Liver (tissue), 9 donors: ENCODE results near the gene DCST2. TPM values are rescaled to one million over a fixed set of nuclear protein-coding genes. Genes with fewer than 3 reads are reported as not detected.

Experiments
- DNase-seq: peaks from one replicate; pipeline ENCODE4 v3.0.0-alpha.2; 2017; ENCODE audit warnings: low spot score
- H3K27ac ChIP-seq, 2 donors: one replicate each; pipeline ENCODE4 v1.7.0; 2013; ENCODE audit warnings: inconsistent platforms in 2 of 2, low read length in 2 of 2, control low read depth in 1 of 2, low read depth in 1 of 2, mild to moderate bottlenecking in 1 of 2
- H3K27me3 ChIP-seq, 4 donors: one replicate each; pipeline versions ENCODE4 v1.6.1 to v1.7.0; 2013; ENCODE audit warnings: low read length in 3 of 4, inconsistent platforms in 1 of 4, mild to moderate bottlenecking in 1 of 4, moderate library complexity in 1 of 4; ENCODE audit not compliant: control insufficient read depth in 4 of 4, insufficient read depth in 4 of 4
- H3K36me3 ChIP-seq, 4 donors: one replicate each; pipeline versions ENCODE4 v1.6.1 to v1.7.0; 2013; ENCODE audit warnings: low read length in 3 of 4, mild to moderate bottlenecking in 3 of 4, low read depth in 1 of 4, moderate library complexity in 1 of 4; ENCODE audit not compliant: control insufficient read depth in 4 of 4, insufficient read depth in 3 of 4
- H3K4me1 ChIP-seq, 4 donors: one replicate each; pipeline versions ENCODE4 v1.6.1 to v1.7.0; 2013; ENCODE audit warnings: low read length in 3 of 4, mild to moderate bottlenecking in 3 of 4, moderate library complexity in 1 of 4; ENCODE audit not compliant: control insufficient read depth in 4 of 4, insufficient read depth in 4 of 4
- H3K4me3 ChIP-seq, 3 donors: one replicate each; pipeline versions ENCODE4 v1.6.1 to v1.7.0; 2013; ENCODE audit warnings: low read length in 3 of 3, control low read depth in 1 of 3, low read depth in 1 of 3, mild to moderate bottlenecking in 1 of 3
- H3K9ac ChIP-seq, 2 donors: one replicate each; pipeline ENCODE4 v1.7.0; 2013; ENCODE audit warnings: low read length in 2 of 2, mild to moderate bottlenecking in 2 of 2, moderate library complexity in 2 of 2, control low read depth in 1 of 2, low read depth in 1 of 2
- H3K9me3 ChIP-seq, 4 donors: one replicate each; pipeline versions ENCODE4 v1.6.1 to v1.7.0; 2013; ENCODE audit warnings: low read length in 3 of 4; ENCODE audit not compliant: control insufficient read depth in 4 of 4
- FOXA1 ChIP-seq: IDR thresholded peaks from 2 replicates; pipeline ENCODE4 v1.6.1; 2016; ENCODE audit warnings: antibody characterized with exemption
- FOXA2 ChIP-seq: IDR thresholded peaks from 2 replicates; pipeline ENCODE4 v1.6.1; 2016; ENCODE audit warnings: antibody characterized with exemption
- HNF4G ChIP-seq: IDR thresholded peaks from 2 replicates; pipeline ENCODE4 v1.6.1; 2016; ENCODE audit warnings: antibody characterized with exemption
- JUND ChIP-seq, 2 donors: IDR thresholded peaks; 2 replicates each; pipeline ENCODE4 v1.6.1; 2016; ENCODE audit warnings: antibody characterized with exemption in 2 of 2
- RAD21 ChIP-seq, 2 donors: IDR thresholded peaks; 2 replicates each; pipeline ENCODE4 v1.6.1; 2016; ENCODE audit warnings: antibody characterized with exemption in 2 of 2, mild to moderate bottlenecking in 2 of 2
- RXRA ChIP-seq, 2 donors: IDR thresholded peaks; 2 replicates each; pipeline ENCODE4 v1.6.1; 2017 to 2018; ENCODE audit warnings: antibody characterized with exemption in 2 of 2, mild to moderate bottlenecking in 1 of 2
- SP1 ChIP-seq: IDR thresholded peaks from 2 replicates; pipeline ENCODE4 v1.6.1; 2018; ENCODE audit warnings: antibody characterized with exemption, mild to moderate bottlenecking
- TAF1 ChIP-seq: conservative IDR thresholded peaks from 2 replicates; pipeline ENCODE4 v1.6.1; 2016; ENCODE audit warnings: antibody characterized with exemption, mild to moderate bottlenecking
- YY1 ChIP-seq: IDR thresholded peaks from 2 replicates; pipeline ENCODE4 v1.6.1; 2016; ENCODE audit warnings: antibody characterized with exemption, mild to moderate bottlenecking
- WGBS: extraction: QIAGEN DNeasy Blood & Tissue Kit; methylation state at CpG from one replicate; pipeline ENCODE4 v1.1.7; 2013; 5-methylcytosine and 5-hydroxymethylcytosine counted together
- polyA plus RNA-seq, 2 donors: library from polyadenylated mRNA; stranded (reverse) in 1 of 2; unstranded in 1 of 2; fragments of 200-250 nt in 1 of 2; fragments of >200 nt in 1 of 2; fragmentation: Nextera tagmentation in 1 of 2; extraction: Ambion mirVana in 1 of 2; gene quantifications; one replicate each; pipeline versions ENCODE4 v1.2.1 to v1.2.3, GENCODE V29; 2013 to 2015
- total RNA-seq, 2 donors: library from RNA; depleted of rRNA; stranded (reverse); fragments of >200 nt; gene quantifications; one replicate each; pipeline ENCODE4 v1.2.3, GENCODE V29; 2014
- TF ChIP-seq, protein P1 (sequence below): IDR thresholded peaks from 2 replicates; pipeline ENCODE4 v1.6.1; 2016; ENCODE audit warnings: antibody characterized with exemption, mild to moderate bottlenecking
- TF ChIP-seq, protein P2 (sequence below): fragments of 150-350 bp; IDR thresholded peaks from 2 replicates; pipeline ENCODE4 v1.5.1; 2017; ENCODE audit warnings: improper control_type of control experiment, low read depth, low read length; ENCODE audit not compliant: missing input control
- TF ChIP-seq, protein P3 (sequence below): IDR thresholded peaks from 2 replicates; pipeline ENCODE4 v1.6.1; 2016; ENCODE audit warnings: antibody characterized with exemption
- TF ChIP-seq, protein P4 (sequence below): IDR thresholded peaks from 2 replicates; pipeline ENCODE4 v1.6.1; 2016; ENCODE audit warnings: antibody characterized with exemption
- donor health status: healthy.
- donor health status: healthy.
- donor health status: healthy.
- donor health status: healthy.
- donor health status: healthy.

DCST2 gene
- total and polyA plus RNA-seq, 4 donors = 0.25 to 0.53 (median 0.27) TPM; not detected in 1

DNA sequence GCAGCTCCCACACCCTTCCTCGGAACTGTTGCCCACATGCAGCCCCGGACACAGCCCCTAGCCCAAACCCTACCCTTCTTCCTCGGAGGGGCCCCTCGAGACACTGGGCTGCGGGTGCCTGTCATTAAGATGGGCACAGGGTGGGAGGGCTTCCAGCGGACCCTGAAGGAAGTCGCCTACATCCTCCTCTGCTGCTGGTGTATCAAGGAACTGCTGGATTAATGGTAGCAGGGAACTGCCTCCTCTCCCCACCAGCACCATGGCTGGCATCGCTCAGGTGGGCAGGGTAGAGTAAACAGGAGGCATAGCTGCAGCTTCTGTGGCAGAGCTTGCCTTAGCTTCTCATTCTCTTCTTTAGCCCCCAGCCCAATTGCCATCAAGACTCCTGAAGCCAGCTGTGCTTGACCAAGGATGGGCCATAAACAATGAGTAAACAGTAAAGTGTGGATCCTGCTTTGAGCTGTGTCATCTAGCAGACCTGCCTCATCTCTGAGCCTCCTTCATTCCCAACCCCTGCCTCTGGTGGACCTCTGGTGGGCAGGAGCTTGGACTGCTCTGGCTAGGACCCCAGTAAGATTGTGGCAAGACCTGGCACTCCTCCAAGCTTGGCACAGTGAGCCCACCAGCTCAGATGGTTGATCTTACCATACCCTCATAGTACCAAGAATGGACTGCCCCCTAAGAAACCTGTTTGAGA lies 39.9 kb downstream of the DCST2 start, which contains the start of gene LENEP:
LENEP (plus strand) TSS at position 15 of the 697 bp plus-strand sequence; CDS start at position 37, 22 bp downstream.
- peaks cover 0 to 7% (median 2%) of the 10 kb centered on the region in 4 donors for H3K36me3 ChIP-seq
- H3K27ac ChIP-seq = no peak within 1 kb of the TSS
- 87% methylated on average over 8 of the region's 8 CpGs for WGBS
- TF ChIP-seq SP1 (no peak), HNF4G (no peak), TAF1 (no peak), RAD21 (IDR thresholded peaks at IDR 0.05) (no peak), FOXA1 (no peak), FOXA2 (no peak), JUND (IDR thresholded peaks at IDR 0.05) (no peak), RXRA (IDR thresholded peaks at IDR 0.05) (no peak)
- TF ChIP-seq, protein P1, sequence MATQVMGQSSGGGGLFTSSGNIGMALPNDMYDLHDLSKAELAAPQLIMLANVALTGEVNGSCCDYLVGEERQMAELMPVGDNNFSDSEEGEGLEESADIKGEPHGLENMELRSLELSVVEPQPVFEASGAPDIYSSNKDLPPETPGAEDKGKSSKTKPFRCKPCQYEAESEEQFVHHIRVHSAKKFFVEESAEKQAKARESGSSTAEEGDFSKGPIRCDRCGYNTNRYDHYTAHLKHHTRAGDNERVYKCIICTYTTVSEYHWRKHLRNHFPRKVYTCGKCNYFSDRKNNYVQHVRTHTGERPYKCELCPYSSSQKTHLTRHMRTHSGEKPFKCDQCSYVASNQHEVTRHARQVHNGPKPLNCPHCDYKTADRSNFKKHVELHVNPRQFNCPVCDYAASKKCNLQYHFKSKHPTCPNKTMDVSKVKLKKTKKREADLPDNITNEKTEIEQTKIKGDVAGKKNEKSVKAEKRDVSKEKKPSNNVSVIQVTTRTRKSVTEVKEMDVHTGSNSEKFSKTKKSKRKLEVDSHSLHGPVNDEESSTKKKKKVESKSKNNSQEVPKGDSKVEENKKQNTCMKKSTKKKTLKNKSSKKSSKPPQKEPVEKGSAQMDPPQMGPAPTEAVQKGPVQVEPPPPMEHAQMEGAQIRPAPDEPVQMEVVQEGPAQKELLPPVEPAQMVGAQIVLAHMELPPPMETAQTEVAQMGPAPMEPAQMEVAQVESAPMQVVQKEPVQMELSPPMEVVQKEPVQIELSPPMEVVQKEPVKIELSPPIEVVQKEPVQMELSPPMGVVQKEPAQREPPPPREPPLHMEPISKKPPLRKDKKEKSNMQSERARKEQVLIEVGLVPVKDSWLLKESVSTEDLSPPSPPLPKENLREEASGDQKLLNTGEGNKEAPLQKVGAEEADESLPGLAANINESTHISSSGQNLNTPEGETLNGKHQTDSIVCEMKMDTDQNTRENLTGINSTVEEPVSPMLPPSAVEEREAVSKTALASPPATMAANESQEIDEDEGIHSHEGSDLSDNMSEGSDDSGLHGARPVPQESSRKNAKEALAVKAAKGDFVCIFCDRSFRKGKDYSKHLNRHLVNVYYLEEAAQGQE = no peak
- TF ChIP-seq, protein P2, sequence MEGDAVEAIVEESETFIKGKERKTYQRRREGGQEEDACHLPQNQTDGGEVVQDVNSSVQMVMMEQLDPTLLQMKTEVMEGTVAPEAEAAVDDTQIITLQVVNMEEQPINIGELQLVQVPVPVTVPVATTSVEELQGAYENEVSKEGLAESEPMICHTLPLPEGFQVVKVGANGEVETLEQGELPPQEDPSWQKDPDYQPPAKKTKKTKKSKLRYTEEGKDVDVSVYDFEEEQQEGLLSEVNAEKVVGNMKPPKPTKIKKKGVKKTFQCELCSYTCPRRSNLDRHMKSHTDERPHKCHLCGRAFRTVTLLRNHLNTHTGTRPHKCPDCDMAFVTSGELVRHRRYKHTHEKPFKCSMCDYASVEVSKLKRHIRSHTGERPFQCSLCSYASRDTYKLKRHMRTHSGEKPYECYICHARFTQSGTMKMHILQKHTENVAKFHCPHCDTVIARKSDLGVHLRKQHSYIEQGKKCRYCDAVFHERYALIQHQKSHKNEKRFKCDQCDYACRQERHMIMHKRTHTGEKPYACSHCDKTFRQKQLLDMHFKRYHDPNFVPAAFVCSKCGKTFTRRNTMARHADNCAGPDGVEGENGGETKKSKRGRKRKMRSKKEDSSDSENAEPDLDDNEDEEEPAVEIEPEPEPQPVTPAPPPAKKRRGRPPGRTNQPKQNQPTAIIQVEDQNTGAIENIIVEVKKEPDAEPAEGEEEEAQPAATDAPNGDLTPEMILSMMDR = no peak
- TF ChIP-seq, protein P3, sequence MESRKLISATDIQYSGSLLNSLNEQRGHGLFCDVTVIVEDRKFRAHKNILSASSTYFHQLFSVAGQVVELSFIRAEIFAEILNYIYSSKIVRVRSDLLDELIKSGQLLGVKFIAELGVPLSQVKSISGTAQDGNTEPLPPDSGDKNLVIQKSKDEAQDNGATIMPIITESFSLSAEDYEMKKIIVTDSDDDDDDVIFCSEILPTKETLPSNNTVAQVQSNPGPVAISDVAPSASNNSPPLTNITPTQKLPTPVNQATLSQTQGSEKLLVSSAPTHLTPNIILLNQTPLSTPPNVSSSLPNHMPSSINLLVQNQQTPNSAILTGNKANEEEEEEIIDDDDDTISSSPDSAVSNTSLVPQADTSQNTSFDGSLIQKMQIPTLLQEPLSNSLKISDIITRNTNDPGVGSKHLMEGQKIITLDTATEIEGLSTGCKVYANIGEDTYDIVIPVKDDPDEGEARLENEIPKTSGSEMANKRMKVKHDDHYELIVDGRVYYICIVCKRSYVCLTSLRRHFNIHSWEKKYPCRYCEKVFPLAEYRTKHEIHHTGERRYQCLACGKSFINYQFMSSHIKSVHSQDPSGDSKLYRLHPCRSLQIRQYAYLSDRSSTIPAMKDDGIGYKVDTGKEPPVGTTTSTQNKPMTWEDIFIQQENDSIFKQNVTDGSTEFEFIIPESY = no peak
- H3K9ac ChIP-seq = no peak within 1 kb of the TSS
- no peak within 1 kb of the TSS for H3K4me3 ChIP-seq
- H3K27me3 ChIP-seq = no peaks in the 10 kb centered on the region
- H3K4me1 ChIP-seq = peaks cover under 1 to 15% (median 6%) of the 10 kb centered on the region in 4 donors
- no peak for DNase-seq
- no peaks in the 10 kb centered on the region for H3K9me3 ChIP-seq

DNA sequence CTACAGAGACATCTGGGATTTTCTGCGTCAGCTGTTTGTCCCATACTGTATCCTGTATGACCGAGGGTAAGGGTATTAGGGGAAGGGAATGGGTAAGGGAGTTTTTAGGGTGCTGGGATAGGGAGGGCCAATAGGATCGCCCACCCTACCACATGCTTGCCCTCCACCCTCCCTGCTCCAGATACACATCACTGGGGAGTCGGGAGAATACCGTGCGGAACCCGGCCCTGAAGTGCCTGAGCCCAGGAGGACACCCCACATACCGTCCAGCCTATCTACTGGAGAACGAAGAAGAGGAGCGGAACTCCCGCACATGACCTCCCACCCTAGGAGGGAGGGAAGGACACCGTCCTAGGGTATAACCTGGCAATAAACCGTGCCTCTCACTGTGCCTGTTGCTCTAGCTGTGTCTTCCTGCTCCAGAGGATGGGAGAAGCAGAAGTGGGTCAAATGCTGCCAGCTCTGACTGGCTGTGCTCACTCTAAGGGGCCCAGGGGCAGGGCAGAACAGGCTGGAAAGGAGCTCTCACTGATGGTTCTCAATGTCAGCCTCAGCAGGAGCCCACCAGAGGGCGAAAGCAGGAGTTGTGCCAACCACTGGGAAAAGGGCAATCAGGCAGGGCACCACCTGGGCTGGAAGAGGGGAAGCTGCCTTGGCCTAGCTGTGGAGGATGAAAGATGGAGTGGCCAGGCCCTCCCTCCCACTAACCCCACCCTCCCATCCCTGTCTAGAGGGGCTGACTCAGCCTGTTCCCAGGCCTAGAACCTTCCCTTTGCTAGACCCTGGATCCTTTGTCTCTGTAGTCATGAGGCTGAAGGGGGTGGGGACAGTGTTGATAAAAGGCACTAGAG lies 40.6 kb downstream of the DCST2 start:
- 93% methylated on average over 14 of the region's 14 CpGs for WGBS
- no peak overlapping the region for H3K27ac ChIP-seq

More for the DNA sequence above, 40.6 kb downstream of the DCST2 start:
- H3K9ac ChIP-seq = no peak overlapping the region
- TF ChIP-seq HNF4G = no peak
- no peak for TF ChIP-seq SP1
- TF ChIP-seq YY1 = no peak
- TF ChIP-seq, protein P4, sequence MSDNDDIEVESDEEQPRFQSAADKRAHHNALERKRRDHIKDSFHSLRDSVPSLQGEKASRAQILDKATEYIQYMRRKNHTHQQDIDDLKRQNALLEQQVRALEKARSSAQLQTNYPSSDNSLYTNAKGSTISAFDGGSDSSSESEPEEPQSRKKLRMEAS = no peak
- no peaks in the 10 kb centered on the region for H3K9me3 ChIP-seq
- H3K27me3 ChIP-seq = no peaks in the 10 kb centered on the region
- H3K4me3 ChIP-seq = no peak overlapping the region
- peaks cover 2 to 20% (median 8%) of the 10 kb centered on the region in 4 donors for H3K4me1 ChIP-seq
- H3K36me3 ChIP-seq = peaks cover 0 to 9% (median 5%) of the 10 kb centered on the region in 4 donors
- no peak for DNase-seq
